ENCODE data around the gene SMCHD1. TPM values are rescaled to one million over a fixed set of nuclear protein-coding genes. Genes with fewer than 3 reads are reported as not detected.

SMCHD1 gene
- total and polyA plus RNA-seq, 2 experiments from 2014 or later, result 7.7 to 39.0 TPM

DNA sequence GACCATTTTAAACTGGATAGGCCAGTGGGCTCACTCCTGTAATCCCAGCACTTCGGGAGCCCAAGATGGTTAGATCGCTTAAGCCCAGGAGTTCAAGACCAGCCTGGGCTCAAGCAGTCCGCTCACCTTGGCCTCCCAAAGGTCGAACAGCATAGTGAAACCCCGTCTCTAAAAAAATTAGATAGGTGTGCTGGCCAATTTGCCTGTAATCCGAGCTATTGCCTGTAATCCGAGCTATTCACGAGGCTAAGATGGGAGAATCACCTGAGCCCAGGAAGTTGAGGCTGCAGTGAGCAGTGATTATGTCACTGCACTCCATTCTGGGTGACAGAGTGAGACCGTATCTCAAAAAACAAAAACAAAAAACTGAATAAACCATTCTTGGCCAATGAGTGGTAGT lies 138.6 kb downstream of the SMCHD1 start:
- no peaks in the 10 kb centered on the region for H3K9me3 Mint-ChIP-seq
- Histone ChIP-seq H4K20me1 (replicated peaks; ENCODE audit: insufficient read depth) (no peaks in the 10 kb centered on the region), H3K27ac (ENCODE audit: low read depth) (no peak overlapping the region), H2AFZ (no peak overlapping the region), H3K4me2 (no peak overlapping the region), H3F3A (replicated peaks; ENCODE audit: low read depth) (no peaks in the 10 kb centered on the region), H3K36me3 (ENCODE audit: insufficient read depth) (no peaks in the 10 kb centered on the region), H3K4me3 (no peak overlapping the region), H3K9me2 (ENCODE audit: insufficient read depth) (no peaks in the 10 kb centered on the region), H3K27me3 (ENCODE audit: insufficient read depth) (no peaks in the 10 kb centered on the region), H3K79me2 (replicated peaks; ENCODE audit: insufficient read depth) (no peaks in the 10 kb centered on the region), H3K4me1 (ENCODE audit: insufficient read depth) (no peaks in the 10 kb centered on the region; the same call in 1 of the 2 replicates)
- H3K4me3 Mint-ChIP-seq, result no peak overlapping the region
- TF ChIP-seq JUNB (IDR thresholded peaks at IDR 0.05; ENCODE audit: unreplicated experiment) (no peak), EZH2phosphoT487 (IDR thresholded peaks at IDR 0.05; ENCODE audit: unreplicated experiment) (no peak), NANOG (IDR thresholded peaks at IDR 0.05; ENCODE audit: borderline replicate concordance) (no peak), POLR2AphosphoS5 (IDR thresholded peaks at IDR 0.05; ENCODE audit: low read depth) (no peak)
- TF ChIP-seq, protein P1, sequence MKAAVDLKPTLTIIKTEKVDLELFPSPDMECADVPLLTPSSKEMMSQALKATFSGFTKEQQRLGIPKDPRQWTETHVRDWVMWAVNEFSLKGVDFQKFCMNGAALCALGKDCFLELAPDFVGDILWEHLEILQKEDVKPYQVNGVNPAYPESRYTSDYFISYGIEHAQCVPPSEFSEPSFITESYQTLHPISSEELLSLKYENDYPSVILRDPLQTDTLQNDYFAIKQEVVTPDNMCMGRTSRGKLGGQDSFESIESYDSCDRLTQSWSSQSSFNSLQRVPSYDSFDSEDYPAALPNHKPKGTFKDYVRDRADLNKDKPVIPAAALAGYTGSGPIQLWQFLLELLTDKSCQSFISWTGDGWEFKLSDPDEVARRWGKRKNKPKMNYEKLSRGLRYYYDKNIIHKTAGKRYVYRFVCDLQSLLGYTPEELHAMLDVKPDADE (IDR thresholded peaks at IDR 0.05), result no peak
- TF ChIP-seq, protein P2, sequence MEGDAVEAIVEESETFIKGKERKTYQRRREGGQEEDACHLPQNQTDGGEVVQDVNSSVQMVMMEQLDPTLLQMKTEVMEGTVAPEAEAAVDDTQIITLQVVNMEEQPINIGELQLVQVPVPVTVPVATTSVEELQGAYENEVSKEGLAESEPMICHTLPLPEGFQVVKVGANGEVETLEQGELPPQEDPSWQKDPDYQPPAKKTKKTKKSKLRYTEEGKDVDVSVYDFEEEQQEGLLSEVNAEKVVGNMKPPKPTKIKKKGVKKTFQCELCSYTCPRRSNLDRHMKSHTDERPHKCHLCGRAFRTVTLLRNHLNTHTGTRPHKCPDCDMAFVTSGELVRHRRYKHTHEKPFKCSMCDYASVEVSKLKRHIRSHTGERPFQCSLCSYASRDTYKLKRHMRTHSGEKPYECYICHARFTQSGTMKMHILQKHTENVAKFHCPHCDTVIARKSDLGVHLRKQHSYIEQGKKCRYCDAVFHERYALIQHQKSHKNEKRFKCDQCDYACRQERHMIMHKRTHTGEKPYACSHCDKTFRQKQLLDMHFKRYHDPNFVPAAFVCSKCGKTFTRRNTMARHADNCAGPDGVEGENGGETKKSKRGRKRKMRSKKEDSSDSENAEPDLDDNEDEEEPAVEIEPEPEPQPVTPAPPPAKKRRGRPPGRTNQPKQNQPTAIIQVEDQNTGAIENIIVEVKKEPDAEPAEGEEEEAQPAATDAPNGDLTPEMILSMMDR (conservative IDR thresholded peaks at IDR 0.05; ENCODE audit: low read depth in 2 of 2), result no peak
- peaks cover 3% of the 10 kb centered on the region; the same call in 1 of the 3 replicates for H3K4me1 Mint-ChIP-seq
- H3K27me3 Mint-ChIP-seq (ENCODE audit: insufficient read depth, low read depth, poor library complexity), result peaks cover under 1% of the 10 kb centered on the region
- peak; percentile 71 for ATAC-seq
- peak overlapping the region; percentile 65; the same call in 1 of the 2 replicates for H3K27ac Mint-ChIP-seq
- peak; percentile 52 for DNase-seq (ENCODE audit: low spot score)
- peaks cover 30% of the 10 kb centered on the region; the same call in 2 of the 3 replicates for H3K36me3 Mint-ChIP-seq (ENCODE audit: low read depth)

DNA sequence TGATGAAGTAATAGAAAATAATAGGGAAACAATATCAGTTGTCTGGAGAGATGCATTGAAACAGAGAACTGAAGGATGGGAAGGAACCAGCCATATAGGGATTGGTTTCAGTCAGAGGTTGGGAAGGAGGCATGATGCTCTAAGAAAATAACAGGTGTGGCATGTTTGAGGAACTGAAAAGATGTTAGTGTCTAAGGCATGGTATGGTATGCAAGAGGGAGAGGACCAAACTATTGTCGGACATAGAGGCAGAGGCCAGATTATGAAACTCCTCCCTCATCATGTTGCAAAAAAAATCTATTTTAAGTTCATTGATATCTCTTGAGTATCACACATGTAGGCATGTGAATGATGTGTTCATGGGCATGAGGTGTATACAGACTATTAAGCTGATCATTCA lies 142.4 kb downstream of the SMCHD1 start:
- Histone ChIP-seq H3K4me2 (no peak overlapping the region), H3K4me3 (no peak overlapping the region), H3F3A (replicated peaks; ENCODE audit: low read depth) (no peaks in the 10 kb centered on the region), H3K27ac (ENCODE audit: low read depth) (no peak overlapping the region), H3K36me3 (ENCODE audit: insufficient read depth) (no peaks in the 10 kb centered on the region), H4K20me1 (replicated peaks; ENCODE audit: insufficient read depth) (no peaks in the 10 kb centered on the region), H3K4me1 (ENCODE audit: insufficient read depth) (no peaks in the 10 kb centered on the region; the same call in 1 of the 2 replicates), H3K27me3 (ENCODE audit: insufficient read depth) (no peaks in the 10 kb centered on the region), H2AFZ (no peak overlapping the region), H3K79me2 (replicated peaks; ENCODE audit: insufficient read depth) (no peaks in the 10 kb centered on the region), H3K9me2 (ENCODE audit: insufficient read depth) (no peaks in the 10 kb centered on the region)
- no peak for DNase-seq (ENCODE audit: low spot score)
- Mint-ChIP-seq H3K4me3 (no peak overlapping the region), H3K4me1 (peaks cover 3% of the 10 kb centered on the region; the same call in 1 of the 3 replicates), H3K27me3 (ENCODE audit: insufficient read depth, low read depth, poor library complexity) (no peaks in the 10 kb centered on the region), H3K36me3 (ENCODE audit: low read depth) (peaks cover 25% of the 10 kb centered on the region; the same call in 2 of the 3 replicates), H3K9me3 (no peaks in the 10 kb centered on the region), H3K27ac (no peak overlapping the region)
- no peak for ATAC-seq
- no peak for TF ChIP-seq ZNF331 (CRISPR knock-in tag; IDR thresholded peaks at IDR 0.05; ENCODE audit: low read depth)
- no peak for TF ChIP-seq CREB1 (CRISPR knock-in tag; IDR thresholded peaks at IDR 0.05; ENCODE audit: low read depth)
- TF ChIP-seq, protein P1 (IDR thresholded peaks at IDR 0.05), result no peak
- TF ChIP-seq STAT1 (IDR thresholded peaks at IDR 0.05; ENCODE audit: unreplicated experiment), result no peak
- TF ChIP-seq, protein P3, sequence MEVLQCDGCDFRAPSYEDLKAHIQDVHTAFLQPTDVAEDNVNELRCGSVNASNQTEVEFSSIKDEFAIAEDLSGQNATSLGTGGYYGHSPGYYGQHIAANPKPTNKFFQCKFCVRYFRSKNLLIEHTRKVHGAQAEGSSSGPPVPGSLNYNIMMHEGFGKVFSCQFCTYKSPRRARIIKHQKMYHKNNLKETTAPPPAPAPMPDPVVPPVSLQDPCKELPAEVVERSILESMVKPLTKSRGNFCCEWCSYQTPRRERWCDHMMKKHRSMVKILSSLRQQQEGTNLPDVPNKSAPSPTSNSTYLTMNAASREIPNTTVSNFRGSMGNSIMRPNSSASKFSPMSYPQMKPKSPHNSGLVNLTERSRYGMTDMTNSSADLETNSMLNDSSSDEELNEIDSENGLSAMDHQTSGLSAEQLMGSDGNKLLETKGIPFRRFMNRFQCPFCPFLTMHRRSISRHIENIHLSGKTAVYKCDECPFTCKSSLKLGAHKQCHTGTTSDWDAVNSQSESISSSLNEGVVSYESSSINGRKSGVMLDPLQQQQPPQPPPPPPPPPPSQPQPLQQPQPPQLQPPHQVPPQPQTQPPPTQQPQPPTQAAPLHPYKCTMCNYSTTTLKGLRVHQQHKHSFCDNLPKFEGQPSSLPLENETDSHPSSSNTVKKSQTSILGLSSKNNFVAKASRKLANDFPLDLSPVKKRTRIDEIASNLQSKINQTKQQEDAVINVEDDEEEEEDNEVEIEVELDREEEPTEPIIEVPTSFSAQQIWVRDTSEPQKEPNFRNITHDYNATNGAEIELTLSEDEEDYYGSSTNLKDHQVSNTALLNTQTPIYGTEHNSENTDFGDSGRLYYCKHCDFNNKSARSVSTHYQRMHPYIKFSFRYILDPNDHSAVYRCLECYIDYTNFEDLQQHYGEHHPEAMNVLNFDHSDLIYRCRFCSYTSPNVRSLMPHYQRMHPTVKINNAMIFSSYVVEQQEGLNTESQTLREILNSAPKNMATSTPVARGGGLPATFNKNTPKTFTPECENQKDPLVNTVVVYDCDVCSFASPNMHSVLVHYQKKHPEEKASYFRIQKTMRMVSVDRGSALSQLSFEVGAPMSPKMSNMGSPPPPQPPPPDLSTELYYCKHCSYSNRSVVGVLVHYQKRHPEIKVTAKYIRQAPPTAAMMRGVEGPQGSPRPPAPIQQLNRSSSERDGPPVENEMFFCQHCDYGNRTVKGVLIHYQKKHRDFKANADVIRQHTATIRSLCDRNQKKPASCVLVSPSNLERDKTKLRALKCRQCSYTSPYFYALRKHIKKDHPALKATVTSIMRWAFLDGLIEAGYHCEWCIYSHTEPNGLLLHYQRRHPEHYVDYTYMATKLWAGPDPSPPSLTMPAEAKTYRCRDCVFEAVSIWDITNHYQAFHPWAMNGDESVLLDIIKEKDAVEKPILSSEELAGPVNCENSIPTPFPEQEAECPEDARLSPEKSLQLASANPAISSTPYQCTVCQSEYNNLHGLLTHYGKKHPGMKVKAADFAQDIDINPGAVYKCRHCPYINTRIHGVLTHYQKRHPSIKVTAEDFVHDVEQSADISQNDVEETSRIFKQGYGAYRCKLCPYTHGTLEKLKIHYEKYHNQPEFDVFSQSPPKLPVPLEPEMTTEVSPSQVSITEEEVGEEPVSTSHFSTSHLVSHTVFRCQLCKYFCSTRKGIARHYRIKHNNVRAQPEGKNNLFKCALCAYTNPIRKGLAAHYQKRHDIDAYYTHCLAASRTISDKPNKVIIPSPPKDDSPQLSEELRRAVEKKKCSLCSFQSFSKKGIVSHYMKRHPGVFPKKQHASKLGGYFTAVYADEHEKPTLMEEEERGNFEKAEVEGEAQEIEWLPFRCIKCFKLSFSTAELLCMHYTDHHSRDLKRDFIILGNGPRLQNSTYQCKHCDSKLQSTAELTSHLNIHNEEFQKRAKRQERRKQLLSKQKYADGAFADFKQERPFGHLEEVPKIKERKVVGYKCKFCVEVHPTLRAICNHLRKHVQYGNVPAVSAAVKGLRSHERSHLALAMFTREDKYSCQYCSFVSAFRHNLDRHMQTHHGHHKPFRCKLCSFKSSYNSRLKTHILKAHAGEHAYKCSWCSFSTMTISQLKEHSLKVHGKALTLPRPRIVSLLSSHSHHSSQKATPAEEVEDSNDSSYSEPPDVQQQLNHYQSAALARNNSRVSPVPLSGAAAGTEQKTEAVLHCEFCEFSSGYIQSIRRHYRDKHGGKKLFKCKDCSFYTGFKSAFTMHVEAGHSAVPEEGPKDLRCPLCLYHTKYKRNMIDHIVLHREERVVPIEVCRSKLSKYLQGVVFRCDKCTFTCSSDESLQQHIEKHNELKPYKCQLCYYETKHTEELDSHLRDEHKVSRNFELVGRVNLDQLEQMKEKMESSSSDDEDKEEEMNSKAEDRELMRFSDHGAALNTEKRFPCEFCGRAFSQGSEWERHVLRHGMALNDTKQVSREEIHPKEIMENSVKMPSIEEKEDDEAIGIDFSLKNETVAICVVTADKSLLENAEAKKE (CRISPR knock-in tag; IDR thresholded peaks at IDR 0.05), result no peak
- no peak for TF ChIP-seq EZH2phosphoT487 (IDR thresholded peaks at IDR 0.05; ENCODE audit: unreplicated experiment)
